ENCODE measurements around the gene ROBO2.

Gene ROBO2, protein sequence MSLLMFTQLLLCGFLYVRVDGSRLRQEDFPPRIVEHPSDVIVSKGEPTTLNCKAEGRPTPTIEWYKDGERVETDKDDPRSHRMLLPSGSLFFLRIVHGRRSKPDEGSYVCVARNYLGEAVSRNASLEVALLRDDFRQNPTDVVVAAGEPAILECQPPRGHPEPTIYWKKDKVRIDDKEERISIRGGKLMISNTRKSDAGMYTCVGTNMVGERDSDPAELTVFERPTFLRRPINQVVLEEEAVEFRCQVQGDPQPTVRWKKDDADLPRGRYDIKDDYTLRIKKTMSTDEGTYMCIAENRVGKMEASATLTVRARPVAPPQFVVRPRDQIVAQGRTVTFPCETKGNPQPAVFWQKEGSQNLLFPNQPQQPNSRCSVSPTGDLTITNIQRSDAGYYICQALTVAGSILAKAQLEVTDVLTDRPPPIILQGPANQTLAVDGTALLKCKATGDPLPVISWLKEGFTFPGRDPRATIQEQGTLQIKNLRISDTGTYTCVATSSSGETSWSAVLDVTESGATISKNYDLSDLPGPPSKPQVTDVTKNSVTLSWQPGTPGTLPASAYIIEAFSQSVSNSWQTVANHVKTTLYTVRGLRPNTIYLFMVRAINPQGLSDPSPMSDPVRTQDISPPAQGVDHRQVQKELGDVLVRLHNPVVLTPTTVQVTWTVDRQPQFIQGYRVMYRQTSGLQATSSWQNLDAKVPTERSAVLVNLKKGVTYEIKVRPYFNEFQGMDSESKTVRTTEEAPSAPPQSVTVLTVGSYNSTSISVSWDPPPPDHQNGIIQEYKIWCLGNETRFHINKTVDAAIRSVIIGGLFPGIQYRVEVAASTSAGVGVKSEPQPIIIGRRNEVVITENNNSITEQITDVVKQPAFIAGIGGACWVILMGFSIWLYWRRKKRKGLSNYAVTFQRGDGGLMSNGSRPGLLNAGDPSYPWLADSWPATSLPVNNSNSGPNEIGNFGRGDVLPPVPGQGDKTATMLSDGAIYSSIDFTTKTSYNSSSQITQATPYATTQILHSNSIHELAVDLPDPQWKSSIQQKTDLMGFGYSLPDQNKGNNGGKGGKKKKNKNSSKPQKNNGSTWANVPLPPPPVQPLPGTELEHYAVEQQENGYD (N-terminal part only)

DNA sequence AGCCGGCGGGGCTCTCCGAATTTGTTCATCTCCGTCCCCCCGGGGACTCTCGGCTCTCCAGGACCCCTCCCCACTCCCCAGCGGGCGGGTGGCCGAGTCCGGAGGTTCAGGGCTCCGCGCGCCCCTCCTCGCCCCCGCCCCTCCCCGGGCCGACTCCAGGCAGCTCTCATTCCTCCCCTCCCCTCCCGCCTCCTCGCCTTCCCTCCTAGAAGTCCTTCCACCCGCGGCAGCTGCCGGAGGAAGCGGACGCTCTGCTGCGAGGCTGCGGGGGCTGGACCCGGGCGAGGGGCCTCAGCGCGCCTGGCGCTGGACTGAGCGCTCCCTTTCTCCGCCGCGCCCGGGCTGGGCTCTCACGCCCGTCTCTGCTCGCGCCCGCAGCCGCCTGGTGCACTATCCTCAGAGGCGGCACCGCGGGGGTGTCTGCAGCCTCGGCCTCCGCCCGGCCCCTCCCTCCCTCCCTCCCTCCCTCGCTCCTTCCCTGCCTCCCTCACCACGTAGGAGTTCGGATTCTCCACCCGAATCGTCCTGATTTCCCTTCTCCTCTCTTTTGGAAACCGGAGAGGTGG is at the start of gene ROBO2:
Gene ROBO2, plus strand, starts transcription at position 494 of the 566 bp plus-strand sequence. CDS start 687 bp downstream, outside the sequence.
- no peak for DNase-seq

DNA sequence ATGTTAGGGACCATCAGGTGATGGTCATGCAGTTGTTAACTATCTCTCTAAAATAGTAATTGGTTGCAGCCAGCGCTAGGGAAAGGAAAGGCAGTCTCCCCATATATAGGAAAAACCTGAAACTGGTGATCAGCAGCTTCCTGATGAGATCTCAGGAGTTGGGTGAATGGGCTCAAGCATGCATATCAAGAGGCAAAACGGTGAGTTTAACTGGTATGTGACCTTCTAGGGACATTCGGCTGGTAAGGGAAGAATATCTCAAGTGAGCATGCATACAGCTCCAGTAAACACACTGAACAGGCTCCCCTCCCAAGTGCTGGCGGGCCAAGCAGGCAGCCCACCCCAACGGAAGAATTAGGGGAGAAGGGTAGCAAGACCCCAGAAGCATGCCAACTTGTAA is 49.3 kb upstream of the ROBO2 start:
- DNase-seq: no peak

DNA sequence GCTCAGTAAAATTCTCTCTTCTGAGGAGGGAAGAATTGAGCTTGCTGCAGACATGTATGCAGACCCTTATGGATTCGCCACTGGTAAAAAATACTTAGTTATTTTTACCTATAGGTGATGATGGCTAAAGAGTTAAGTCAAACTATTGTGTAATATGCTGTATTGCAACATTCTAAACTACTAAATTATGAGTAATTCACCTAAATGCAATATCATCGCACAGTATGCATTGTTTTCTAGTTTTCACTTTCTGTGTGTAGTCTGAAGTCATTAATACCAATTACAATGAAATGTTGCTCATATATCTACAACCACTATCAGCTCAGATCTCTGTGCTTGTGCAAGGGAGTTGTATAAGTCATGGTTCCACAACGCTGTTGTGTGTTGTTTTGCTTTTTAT is 48.7 kb upstream of the ROBO2 start:
- DNase-seq: no peak

DNA sequence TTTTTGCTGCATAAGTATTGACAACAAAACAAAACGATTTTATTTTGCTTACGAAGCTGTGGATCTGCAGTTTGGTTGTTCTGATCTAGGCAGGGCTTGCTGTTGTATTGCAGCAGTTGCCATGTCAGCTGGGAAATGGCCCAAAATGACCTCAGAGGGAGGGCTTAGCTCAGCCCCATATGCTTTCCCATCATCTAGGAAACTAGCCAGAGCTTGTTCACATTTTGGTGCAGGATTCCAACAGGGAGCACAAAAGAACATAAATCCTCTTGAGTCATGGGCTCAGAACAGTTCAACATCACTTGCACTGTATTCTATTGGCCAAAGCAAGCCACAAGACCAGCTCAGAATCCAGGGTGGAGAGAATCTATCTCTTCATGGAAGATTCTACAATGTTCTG is 42.2 kb upstream of the ROBO2 start:
- DNase-seq: no peak

DNA sequence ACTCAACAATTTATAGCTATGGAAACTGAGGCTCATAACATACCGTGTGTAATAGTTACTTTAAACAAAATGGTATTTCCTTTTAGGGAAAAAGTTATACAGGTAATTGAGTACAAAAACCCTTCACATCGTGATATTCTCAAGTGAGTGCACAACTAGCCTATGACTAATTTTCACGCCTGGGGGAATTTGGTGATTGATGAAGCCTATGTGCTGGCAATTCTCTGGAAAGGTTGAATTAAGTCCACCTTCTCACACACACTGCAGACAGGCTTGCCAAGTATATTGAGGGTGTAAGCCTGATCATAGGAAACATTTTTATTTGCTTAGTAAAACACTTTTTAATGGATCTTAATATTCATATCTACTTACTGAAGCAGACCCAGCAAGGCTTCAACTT is 41.3 kb upstream of the ROBO2 start:
- no peak for DNase-seq

DNA sequence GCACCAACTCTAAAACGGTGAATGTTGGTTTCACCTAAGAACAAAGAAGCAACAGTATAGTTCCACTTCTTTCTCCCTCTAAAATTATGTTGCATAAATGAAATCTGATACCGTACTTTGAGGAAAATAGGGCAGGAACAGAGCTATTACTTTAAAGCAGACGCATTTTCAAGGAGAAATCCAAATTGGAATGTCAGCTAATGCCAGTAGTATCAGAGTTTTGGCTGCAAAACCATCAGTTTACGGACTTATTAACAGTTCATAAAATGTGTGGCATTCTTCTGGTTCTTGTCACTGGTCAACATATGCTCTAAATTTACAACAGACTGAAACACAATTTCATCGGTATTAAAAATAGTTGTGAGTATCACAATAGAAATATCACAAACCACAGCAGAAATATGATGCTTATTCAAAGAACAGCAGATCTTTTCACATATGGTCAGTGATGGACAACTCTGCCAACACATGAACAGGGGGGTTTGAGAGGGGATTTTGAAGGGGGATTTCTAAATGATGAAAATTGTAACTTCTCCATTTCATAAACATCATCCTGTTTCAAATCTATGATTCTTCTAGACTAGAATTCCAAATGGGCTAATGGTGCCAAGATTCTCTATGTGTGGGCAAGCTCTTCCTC is 38.7 kb upstream of the ROBO2 start:
- no peak for DNase-seq

DNA sequence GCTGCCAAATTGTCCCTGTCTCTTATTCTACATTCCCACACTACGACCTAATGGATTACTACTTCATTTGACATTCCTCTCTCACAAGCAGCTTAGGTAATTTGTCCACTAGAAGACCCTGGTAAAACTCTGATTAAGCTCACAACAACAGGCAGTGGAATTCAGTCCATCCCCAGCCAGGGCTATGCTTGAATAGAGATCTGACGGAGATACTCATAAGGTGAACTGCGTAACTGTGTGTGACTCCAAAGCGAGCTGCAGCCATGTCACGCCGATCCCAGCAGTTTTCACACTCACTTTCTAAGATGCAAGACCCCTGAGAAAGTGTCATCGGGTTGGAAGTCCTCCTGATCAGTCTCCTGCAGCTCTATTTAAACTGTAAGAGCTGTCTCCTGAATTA is 25.7 kb upstream of the ROBO2 start:
- DNase-seq: no peak

DNA sequence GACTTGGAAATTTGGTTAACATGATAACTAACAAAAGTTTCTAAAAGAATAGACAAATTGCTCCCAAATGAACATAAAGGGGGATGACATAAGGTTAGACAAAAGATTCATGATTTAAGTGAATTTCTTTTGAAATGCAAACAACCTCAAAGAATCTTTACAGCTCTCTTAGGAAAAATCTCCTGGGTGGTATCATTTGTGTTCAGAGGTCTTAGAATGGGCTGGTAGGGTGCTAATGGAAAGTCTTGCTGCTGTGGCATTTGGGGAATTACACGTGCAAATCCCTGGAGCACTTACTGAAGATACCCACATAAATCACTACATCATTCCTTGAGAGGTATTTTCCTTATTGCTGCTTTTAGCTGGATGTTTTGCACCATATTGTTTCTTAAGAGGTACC is 14.4 kb upstream of the ROBO2 start:
- DNase-seq: no peak

DNA sequence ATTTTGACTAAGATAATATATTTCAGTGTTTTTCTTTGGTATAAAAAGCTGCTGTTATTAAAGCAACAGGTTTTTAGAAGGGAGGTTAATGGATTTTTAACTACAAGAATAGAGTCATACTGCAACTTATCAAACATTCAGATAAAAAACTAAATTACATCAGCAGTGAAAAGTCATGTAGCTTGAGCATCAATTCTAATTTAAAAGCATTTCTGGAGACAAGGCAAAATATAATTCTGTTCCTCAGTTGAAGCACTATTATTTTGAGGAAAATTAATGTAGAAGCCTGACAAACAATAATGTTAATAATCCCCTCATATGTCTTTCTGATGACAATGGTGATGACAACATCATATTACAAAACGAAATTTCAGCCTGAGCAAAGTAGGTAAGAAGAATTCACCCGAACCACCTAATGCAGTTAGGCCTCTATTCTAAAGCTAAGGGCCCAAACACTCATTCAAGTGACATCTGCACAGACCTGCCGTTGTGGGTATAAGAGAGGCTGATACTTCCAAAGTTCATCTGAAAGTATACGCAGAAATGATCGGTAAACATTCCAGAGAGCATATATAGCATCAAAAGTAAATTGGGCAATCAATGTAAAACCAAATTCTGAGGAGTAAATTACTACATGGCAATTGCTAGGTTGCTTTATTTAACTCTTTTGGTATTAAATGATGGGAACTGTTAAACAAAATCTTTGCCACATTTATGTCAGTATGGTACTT is 12.8 kb upstream of the ROBO2 start:
- no peak for DNase-seq

DNA sequence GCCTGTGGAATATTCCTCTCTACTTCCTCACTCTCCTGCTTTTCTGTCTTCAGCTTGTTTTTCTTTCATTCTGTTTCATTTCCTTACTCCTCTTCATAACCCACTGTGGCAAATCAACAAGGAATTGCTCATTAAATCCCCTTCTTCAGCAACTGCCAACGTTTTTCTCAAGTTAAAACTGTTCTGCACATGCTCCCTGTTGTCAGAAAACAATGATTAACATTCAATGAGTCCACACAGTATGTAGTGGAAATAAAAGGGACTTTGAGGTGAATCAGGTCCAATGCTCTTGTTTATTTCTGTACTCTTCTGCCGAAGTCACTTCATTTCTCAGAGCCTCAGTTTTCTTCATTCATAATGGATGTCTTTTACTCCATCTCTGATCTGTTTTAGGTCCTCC is 11.9 kb upstream of the ROBO2 start:
- DNase-seq: no peak

DNA sequence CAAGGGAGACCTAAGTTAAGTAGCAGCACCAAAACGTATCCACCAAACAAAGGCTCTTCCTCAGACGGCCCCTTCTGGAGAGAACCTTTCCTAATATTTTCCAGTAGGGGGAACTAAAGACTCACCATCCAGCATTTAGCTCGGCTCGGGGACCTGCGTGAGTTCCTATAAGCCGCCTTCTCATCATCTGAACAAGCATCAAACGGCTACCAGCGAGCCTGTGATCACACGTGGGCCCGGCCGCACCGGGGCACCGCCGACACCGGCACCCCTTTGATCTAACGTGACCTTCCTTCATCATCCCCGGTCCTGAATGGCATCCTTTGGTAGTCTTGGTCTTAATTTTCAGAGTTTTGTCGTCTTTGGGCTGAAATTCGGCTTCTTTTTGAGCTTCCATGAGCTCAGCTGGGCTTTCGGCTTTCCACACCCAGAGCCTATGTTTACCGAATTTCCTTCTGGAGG is 1.4 kb upstream of the ROBO2 start:
- no peak for DNase-seq

DNA sequence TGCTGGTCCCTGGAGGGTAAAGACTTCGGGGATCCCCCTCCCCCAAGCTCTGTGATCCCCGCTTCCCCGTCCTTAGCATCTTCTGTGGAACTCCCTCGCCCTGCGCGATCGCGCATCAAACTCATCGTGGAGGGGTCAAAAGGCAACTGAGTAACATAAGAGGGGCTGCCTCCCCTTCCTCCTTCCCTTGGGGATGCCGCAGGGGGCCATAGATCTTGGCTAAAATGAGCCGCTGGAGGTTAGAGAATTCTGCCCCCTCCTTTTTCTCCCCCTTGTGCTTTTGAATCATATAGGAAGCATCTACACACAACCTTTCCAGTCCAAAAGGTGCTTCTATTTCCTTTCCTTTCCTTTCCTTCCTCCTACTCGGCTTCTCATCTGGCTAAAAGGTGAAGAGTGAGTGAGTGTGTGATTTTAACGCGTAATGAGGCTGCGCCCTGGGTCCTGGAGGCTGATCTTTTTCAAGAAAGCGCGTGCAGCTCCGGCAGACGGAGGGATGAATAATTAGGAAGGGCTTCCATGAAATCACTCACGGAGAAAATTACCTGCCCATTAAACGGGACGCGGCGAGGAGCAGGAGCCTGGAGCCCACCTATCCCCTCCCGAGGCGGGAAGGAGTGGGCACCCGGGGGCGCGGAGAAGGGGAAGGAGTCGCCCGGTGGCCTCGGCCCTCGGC is 831 bp upstream of the ROBO2 start:
- no peak for DNase-seq

DNA sequence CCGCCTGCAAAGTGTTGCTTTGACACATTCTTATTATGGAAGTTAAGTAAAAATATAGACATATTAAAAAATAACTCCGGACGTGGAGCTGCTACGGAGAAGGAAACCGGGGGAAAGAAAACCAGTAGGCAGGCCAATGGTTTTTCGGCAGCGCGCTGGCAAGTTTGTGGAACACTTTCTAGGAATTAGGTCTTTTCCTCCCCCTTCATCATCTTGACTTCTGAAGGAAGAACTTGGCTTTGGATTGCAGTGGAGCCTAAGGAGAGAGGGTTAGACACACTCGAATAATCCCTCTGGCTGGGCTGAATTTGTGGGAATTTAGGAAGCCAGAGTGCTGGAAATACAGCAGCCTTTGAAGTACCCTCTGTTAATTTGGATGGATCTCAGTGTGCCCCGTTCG is 317 bp downstream of the ROBO2 start:
- DNase-seq: no peak

DNA sequence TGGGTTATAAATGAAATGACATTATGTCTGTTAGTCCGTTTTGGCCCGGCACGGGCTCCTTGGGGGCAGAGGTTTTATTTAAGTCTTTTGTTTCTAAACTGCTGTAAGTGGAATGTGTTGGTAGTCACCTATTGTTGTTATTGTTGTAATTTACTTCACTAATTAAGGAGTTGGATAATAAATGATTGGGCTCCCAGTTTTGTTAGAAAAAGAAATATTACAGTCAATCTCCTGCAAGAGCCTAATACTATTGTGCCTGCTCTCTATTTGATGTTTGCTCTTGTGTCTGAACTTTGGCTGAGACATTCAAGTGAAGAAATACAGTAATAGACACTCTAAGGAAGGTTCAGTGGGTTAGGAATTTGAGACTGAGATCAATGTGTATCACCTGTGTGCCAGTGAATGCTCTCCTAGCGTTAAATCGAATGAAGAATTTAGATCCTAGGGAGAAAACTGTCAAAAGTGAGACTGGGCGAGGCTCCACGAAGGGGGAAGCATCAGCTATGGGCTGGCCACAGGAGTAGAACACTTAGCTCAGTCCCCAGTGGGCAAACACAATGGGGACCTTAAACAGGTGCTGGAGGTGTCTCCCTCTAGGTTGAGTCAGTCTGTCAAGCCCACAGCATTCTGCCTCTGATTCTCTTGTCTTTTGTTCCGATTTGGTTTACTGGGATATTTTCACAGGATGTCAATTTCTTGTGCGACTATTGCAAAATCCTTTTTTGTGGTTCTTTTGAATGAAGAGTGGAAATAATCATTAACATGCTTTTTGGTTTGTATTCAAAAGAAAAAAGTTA is 1.2 kb downstream of the ROBO2 start:
- DNase-seq: no peak

DNA sequence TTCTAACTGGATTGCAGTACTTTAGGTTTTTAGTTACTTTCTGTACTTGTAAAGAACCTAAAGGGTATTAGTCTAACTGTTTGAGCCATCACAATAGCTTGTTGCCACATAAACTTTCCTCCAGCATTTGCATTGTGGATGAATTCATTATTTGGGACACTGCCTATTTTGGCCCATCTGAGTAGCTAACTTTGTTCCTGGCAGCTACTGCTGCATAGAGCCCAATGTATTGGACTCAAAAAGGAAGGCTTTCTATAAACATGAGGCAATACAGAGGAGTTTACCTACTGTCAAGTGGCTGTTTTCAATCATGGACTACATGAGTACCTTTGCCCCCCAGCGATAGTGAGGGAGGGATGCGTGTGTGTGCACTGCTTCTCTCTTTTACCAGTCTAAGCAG is 1.9 kb downstream of the ROBO2 start:
- no peak for DNase-seq

DNA sequence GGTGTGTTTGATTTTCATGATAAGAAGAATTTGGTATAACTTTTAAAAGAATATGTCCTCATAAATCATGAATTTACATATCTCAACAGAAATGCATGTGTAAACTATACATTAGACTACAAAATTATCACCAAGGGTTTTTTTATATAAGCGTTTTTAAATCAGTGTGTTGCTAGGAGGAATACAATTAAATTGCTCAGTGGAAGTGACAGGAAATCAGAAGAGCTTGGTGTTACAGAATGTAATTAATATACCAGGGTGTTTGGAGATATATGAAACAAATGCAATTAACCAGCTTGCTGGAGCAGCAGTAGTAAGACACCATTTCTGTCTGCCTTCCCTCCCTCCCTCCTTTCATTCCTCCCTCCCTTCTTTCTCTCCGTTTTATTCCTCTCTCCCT is 2.4 kb downstream of the ROBO2 start:
- no peak for DNase-seq

DNA sequence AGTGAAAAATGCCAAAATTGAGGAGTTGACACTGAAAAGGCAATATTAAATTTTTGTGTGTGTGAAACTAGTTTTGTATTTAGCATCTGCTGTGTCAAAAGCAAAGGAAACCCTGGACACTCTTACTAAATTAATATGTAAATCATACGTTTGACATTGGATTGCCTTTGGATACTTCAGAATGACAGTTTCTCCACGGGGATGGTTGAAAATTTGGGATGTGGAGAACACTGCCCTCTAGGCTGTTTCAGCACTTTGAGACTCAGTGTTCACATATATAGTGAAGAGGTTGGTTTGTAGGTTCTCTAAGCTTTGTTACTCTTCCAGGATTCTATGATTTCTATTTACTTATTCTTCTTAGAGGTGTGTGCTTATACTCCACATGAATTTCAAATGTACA is 3.0 kb downstream of the ROBO2 start:
- no peak for DNase-seq

DNA sequence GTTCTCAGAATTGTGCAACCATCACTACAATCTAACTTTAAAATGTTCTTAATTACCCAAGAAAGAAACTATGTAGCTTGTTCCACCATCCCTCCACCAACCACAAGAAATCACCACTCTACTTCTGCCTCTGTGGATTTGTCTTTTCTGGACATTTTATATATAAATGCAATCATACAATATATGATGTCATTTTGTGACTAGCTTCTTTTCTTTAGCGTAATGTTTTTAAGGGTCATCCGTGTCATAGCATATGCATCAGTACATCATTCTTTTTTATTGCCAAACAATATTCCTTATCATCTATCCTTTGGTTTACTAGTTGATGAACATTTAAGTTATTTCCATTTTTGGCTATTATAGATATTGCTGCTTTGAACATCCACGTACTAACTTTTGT is 5.8 kb downstream of the ROBO2 start:
- no peak for DNase-seq

DNA sequence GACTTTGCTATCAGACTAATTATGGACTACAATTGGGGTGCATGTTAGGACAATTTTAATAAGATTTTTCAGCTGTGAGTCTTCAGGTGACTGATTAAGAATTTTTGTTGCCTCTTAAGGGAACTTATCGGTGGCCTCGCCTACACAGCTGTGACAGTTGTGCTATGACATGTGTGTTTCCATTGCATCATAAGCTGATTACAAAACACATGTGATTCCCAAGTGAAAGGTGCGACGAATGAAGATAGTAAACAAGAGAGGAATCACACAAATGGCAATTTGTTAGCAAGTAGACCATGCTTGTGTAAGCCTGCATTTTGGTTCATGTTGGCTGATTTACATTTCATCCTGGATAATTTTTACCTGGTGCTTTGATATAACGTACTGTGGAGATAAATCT is 8.3 kb downstream of the ROBO2 start:
- no peak for DNase-seq

DNA sequence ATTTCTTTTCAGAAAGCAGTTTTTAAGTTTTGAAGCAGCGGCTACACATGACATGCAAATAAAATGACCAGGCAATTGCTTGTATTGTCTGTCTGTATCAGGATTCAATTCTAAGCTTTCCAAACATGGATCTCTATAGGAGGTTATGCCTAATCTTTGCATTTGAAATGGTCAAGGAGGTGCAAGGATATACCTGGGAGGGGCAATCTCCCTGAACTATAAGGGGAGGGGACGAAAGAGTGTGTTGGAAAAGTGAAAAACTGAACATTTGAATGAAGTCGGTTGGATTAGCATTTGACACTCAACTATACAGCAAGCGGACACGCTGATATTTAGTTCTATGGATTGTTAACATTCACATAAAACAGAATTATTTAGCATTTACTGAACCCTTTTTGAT is 11.7 kb downstream of the ROBO2 start:
- no peak for DNase-seq

DNA sequence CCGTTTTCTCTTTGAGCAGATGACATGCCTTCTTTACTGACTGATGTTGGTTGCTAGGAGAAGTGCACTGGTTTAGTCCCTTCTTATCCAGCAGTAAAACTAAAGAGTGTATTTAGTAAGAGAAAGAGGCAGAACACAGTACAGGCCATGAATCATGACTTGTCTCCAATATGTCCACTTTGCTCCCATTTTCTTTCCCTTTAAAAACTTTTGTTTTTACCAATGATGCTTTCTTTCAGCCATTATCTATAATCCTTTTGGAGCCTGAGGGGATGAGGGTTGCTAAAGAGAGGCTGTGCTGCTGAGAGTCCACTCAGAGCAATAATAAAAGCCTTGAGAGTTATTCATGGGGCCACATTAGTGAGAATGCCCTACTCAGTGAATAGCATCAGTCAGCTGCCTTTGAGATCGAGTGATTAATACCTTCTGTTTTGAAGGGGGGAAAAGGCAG is 12.2 kb downstream of the ROBO2 start:
- DNase-seq: no peak
